HG03460 (cell line): ENCODE results near the gene PPIF.

Source experiments
- ATAC-seq: cut with Tn5 transposase; IDR thresholded peaks from one replicate; pipeline ENCODE4 v1.9.1; 2021; ENCODE audit not compliant: unreplicated experiment

PPIF gene

GRCh38 chr10:79347894-79348639 is 798 bp downstream of the PPIF start:
- ATAC-seq, result peak; percentile 78

GRCh38 chr10:79348640-79348988 is 1.3 kb downstream of the PPIF start:
- ATAC-seq, result no peak

- no peak for ATAC-seq
These were observed 1.8 kb downstream of the PPIF start for GRCh38 chr10:79349072-79349491.

DNA sequence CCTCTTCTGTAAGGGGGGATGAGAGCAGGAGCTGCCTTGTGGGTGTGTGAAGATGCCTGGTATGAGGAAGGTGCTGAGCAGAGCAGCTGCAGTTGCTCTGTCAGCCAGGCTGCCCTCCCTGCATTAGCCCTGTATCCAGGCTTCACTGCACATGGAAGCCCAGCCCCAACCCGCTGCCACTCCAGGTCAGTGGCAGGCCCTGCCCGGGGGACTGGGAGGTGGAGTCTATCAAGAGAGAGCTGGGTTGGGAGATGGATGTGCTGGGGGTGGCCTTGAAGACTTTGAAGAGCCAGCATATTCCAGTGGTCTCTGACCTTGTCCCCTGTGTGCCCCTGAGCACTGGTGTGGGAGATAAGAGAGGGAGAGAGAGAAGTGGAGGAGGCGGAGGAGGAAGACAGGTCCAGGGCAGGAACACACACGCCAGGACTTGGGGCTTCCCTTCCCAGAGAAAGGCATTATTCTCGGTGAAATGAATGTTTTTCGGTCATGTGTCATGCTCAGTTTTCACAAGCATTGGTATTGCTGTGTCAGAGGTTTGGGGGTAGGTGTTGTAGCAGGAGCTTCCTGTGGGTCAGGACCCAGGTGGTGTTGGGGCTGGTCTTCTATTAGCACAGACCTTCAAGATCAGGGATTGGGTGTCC is 2.6 kb downstream of the PPIF start:
- no peak for ATAC-seq

GRCh38 chr10:79350407-79351154 is 3.3 kb downstream of the PPIF start:
- no peak for ATAC-seq

- no peak for ATAC-seq
These were observed 4.1 kb downstream of the PPIF start for GRCh38 chr10:79351332-79351731.

GRCh38 chr10:79352035-79352877 is 5.0 kb downstream of the PPIF start:
- no peak for ATAC-seq

GRCh38 chr10:79353000-79353406 is 5.7 kb downstream of the PPIF start:
- ATAC-seq, result no peak

DNA sequence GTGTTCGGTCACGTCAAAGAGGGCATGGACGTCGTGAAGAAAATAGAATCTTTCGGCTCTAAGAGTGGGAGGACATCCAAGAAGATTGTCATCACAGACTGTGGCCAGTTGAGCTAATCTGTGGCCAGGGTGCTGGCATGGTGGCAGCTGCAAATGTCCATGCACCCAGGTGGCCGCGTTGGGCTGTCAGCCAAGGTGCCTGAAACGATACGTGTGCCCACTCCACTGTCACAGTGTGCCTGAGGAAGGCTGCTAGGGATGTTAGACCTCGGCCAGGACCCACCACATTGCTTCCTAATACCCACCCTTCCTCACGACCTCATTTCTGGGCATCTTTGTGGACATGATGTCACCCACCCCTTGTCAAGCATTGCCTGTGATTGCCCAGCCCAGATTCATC is 6.5 kb downstream of the PPIF start:
- no peak for ATAC-seq

GRCh38 chr10:79354141-79354540 is 6.9 kb downstream of the PPIF start:
- ATAC-seq, result no peak

DNA sequence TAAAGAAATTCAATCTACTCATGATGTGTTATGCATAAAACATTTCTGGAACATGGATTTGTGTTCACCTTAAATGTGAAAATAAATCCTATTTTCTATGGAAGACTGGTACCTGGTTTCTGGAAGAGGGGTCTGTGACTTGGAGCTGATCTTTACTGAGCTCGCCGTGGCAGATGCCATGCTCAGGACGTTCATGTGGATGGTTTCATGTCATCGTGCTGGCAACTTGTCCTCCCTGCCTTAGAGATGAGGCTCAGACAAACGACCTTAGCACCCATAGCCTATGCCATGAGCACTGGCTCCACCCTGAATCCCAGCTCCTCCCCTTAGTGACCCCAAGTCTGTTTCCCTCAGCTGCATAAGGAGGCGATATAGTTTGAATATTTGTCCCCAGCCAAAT is 7.3 kb downstream of the PPIF start:
- no peak for ATAC-seq

- no peak for ATAC-seq
These were observed 8.2 kb downstream of the PPIF start for GRCh38 chr10:79355420-79356017.

GRCh38 chr10:79356104-79356503 is 8.8 kb downstream of the PPIF start:
- no peak for ATAC-seq

DNA sequence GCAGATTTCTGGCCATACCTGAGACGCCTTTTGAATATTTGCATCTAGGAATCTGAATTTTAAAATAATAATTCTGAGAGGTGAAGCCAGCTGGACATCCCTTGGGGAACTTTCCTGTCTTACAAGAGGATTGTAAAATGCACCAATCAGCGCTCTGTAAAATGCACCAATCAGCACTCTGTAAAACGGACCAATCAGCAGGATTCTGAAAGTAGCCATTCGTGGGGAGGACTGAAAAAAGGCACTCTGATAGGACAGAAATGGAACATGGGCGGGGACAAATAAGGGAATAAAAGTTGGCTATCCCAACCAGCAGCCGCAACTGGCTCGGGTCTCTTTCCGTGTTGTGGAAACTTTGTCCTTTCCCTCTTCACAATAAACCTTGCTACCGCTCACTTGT is 9.9 kb downstream of the PPIF start:
- no peak for ATAC-seq

DNA sequence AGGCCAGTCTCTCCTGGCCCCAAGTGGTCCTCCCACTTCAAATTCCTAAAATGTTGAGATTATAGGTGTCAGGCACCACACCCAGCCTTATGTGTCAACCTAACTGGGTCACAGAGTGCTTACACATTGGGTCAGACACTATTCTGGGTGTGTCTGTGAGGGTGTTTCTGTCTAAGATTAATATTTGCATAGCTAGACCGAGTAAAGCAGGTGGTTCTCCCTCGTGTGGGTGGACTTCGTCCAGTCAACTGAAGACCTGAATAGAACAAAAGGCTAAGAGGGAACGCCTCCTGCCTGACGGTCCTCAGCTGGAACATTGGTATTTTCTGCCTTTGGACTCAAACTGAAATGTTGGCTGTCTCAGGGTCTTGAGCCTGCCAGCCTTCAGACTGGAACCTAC is 11.5 kb downstream of the PPIF start:
- no peak for ATAC-seq

GRCh38 chr10:79359816-79360498 is 12.7 kb downstream of the PPIF start:
- ATAC-seq, result no peak

GRCh38 chr10:79360499-79361342 is 13.5 kb downstream of the PPIF start:
- no peak for ATAC-seq

DNA sequence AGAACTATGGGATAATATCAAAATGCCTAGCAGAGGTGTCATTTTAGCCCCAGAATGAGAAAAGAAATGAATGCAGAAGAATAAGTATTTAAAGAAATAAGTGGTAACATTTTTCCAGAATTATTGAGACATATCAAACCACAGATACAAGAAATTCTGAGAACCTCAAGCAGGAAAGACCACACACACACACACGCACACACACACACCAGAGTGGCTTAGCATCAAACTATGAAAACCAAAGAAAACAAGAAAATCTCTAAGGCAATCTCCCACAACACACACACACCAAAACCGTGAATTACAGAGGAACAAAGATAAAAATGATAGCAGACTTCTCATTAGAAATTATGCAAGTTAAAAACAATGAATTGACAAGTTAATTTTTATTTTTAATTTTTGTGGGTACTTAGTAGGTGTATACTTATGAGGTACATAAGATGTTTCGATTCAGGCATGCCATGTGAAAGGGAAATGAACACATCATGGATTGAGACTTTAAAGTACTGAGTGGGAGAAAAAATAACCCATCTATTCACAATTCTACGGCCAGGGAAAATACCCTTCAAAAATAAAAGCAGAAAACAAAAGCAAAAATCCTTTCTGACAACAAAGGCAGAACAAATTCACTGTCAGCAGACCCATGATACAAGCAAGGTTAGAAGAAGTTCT is 14.6 kb downstream of the PPIF start:
- no peak for ATAC-seq
